WTC11 (cell line): ENCODE measurements around the gene C2CD5. TPM values are rescaled to one million over a fixed set of nuclear protein-coding genes. Genes with fewer than 3 reads are reported as not detected.

ENCODE experiments used
- ATAC-seq: fragments of 200-7000 bp; cut with Tn5 transposase; 2 replicates; pipeline ENCODE4 v1.10.0; 2021; ENCODE audit warnings: mild to moderate bottlenecking, moderate library complexity
- CTCF ChIA-PET: fragments of 300-600 bp; sonication (Branson Sonifier 250); formaldehyde crosslinking; loops from one replicate; lab custom pipeline; 2021; ENCODE audit warnings: antibody characterized with exemption; lab: Charles Lee
- POLR2A ChIA-PET: fragments of 350-600 bp; sonication (Branson Sonifier 250); formaldehyde crosslinking; loops from one replicate; lab custom pipeline; 2021; ENCODE audit warnings: antibody characterized with exemption; lab: Charles Lee
- DNase-seq: peaks from one replicate; pipeline ENCODE4 v3.0.0; 2021; ENCODE audit warnings: low spot score
- H3K27ac Mint-ChIP-seq: 2 replicates; pipeline ENCODE4 v1.8.0; 2021; ENCODE audit warnings: mixed read lengths
- H3K27me3 Mint-ChIP-seq: 2 replicates; pipeline ENCODE4 v1.8.0; 2021; ENCODE audit warnings: low read depth, mild to moderate bottlenecking, moderate library complexity, mixed read lengths
- H3K36me3 Mint-ChIP-seq: 2 replicates; pipeline ENCODE4 v1.8.0; 2021; ENCODE audit warnings: mixed read lengths
- H3K4me1 Mint-ChIP-seq: 2 replicates; pipeline ENCODE4 v1.8.0; 2022; ENCODE audit warnings: mixed read lengths
- H3K4me3 Mint-ChIP-seq: 2 replicates; pipeline ENCODE4 v1.8.0; 2021; ENCODE audit warnings: mild to moderate bottlenecking, moderate library complexity, mixed read lengths
- H3K9me3 Mint-ChIP-seq: 2 replicates; pipeline ENCODE4 v1.8.0; 2021; ENCODE audit warnings: mixed read lengths
- ELF4 ChIP-seq: sonication (generic); formaldehyde crosslinking; IDR thresholded peaks from 2 replicates; pipeline ENCODE4 v1.8.1; 2022; ENCODE audit warnings: low read depth, mild to moderate bottlenecking, moderate library complexity, missing genetic modification reagents
- KAT7 ChIP-seq: sonication (generic); formaldehyde crosslinking; IDR thresholded peaks from 2 replicates; pipeline ENCODE4 v1.8.1; 2023; ENCODE audit warnings: missing genetic modification reagents, mild to moderate bottlenecking, borderline replicate concordance
- MXD4 ChIP-seq: fragments of 250-450 bp; sonication (Bioruptor Pico); IDR thresholded peaks from 2 replicates; pipeline ENCODE4 v1.8.0; 2021; ENCODE audit warnings: mild to moderate bottlenecking, moderate library complexity, borderline replicate concordance
- NFE2L1 ChIP-seq: sonication (generic); formaldehyde crosslinking; IDR thresholded peaks from 2 replicates; pipeline ENCODE4 v1.8.1; 2023; ENCODE audit warnings: missing genetic modification reagents
- PRRX2 ChIP-seq: fragments of 250-450 bp; sonication (Bioruptor Pico); IDR thresholded peaks from 2 replicates; pipeline ENCODE4 v1.8.0; 2021; ENCODE audit warnings: mild to moderate bottlenecking
- SMAD3 ChIP-seq: sonication (generic); formaldehyde crosslinking; IDR thresholded peaks from 2 replicates; pipeline ENCODE4 v1.8.0; 2022; ENCODE audit warnings: missing genetic modification reagents, mild to moderate bottlenecking, borderline replicate concordance
- SMAD4 ChIP-seq: sonication (generic); formaldehyde crosslinking; IDR thresholded peaks from 2 replicates; pipeline ENCODE4 v1.8.0; 2022; ENCODE audit warnings: mild to moderate bottlenecking, missing genetic modification reagents
- TEAD1 ChIP-seq: sonication (generic); formaldehyde crosslinking; IDR thresholded peaks from 2 replicates; pipeline ENCODE4 v1.8.0; 2022; ENCODE audit warnings: mild to moderate bottlenecking, missing genetic modification reagents
- ZNF263 ChIP-seq: sonication (generic); formaldehyde crosslinking; IDR thresholded peaks from 2 replicates; pipeline ENCODE4 v1.8.1; 2022; ENCODE audit warnings: low read depth, mild to moderate bottlenecking, moderate library complexity, missing genetic modification reagents
- total RNA-seq: library from RNA; stranded (reverse); gene quantifications from 3 replicates; pipeline ENCODE4 v1.2.3, GENCODE V29; 2021
- TF ChIP-seq, protein P1 (sequence below): sonication (generic); formaldehyde crosslinking; IDR thresholded peaks from 2 replicates; pipeline ENCODE4 v1.8.0; 2022; ENCODE audit warnings: mild to moderate bottlenecking, missing genetic modification reagents
- TF ChIP-seq, protein P2 (sequence below): sonication (generic); formaldehyde crosslinking; IDR thresholded peaks from 2 replicates; pipeline ENCODE4 v1.8.1; 2022; ENCODE audit warnings: mild to moderate bottlenecking, moderate library complexity, missing genetic modification reagents
- TF ChIP-seq, protein P3 (sequence below): sonication (generic); formaldehyde crosslinking; conservative IDR thresholded peaks from 2 replicates; pipeline ENCODE4 v1.8.1; 2022; ENCODE audit warnings: mild to moderate bottlenecking, missing genetic modification reagents
- TF ChIP-seq, protein P4 (sequence below): sonication (generic); formaldehyde crosslinking; IDR thresholded peaks from 2 replicates; pipeline ENCODE4 v1.8.1; 2023; ENCODE audit warnings: mild to moderate bottlenecking, missing genetic modification reagents
- TF ChIP-seq, protein P5 (sequence below): sonication (generic); formaldehyde crosslinking; IDR thresholded peaks from 2 replicates; pipeline ENCODE4 v1.8.0; 2022; ENCODE audit warnings: missing genetic modification reagents

Gene C2CD5
- total RNA-seq, 1 experiment from 2014 or later, result 48.1 TPM

DNA sequence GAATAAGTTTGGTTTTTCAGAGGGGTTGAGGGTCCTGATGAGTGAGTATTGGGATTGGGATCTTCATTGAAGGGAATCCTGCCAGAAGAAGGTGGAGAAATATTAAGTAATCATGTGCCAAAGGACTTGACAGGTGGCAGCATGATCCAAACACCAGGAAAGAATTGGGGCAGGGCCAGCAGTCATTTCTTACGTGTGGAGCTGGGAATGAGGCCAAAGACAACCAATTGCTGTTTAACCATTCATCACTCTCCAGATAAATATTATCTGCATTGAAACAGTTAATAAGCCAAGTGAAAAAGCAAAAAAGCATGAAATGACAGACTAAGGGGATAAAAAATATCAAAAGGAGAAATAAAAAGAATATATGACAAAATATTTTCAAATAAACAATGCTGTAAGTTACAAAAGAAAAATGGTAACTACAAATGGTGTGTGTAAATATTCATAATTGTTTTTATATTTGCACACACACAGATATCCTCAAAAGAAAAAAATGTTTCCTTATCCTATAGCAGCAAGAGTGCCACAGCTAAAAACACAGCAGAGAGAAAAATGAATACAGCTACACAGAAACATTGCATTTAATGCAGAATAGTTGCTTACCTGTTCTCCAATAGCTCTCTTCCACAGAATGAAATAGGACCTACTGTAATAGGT lies 26.2 kb downstream of the C2CD5 start:
- no peak for ATAC-seq
- no peak overlapping the region for H3K27ac Mint-ChIP-seq
- CTCF ChIA-PET, result interaction anchor here (2.3 kb wide), 1 partner anchor 11 kb away, joined by 8 read pairs; no protein-coding TSS in a partner anchor

DNA sequence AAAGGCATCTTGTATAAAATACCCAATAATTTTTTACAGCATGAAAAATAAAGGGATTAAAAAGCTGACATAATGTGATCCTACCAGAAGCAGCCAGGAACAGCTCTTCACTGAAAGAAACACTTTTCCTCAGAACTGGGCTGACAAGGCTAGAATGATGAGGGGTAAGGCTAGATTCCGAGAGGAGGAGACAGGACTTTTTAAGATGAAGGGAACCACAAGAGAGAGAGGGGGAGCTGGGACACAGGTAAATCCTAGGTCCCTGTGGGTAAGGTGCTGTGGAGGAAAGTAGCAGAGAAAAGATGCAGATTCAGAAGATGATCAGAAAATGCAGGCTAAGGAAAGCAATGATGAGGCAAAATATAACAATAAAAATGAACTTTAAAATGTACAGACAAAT lies 29.5 kb downstream of the C2CD5 start:
- no peak overlapping the region for H3K4me3 Mint-ChIP-seq
- H3K4me1 Mint-ChIP-seq, result 0 out of 2 replicates have a peak, but pooled peaks cover 6% of the 10 kb centered on the region
- TF ChIP-seq MXD4 (CRISPR knock-in tag), result no peak
- TF ChIP-seq KAT7 (CRISPR knock-in tag), result no peak
- CTCF ChIA-PET, result interaction anchor here (1.2 kb wide), 1 partner anchor 15 kb away, joined by 6 read pairs; no protein-coding TSS in a partner anchor
- DNase-seq, result no peak
- ATAC-seq, result peak; percentile 58; the same call in 1 of the 2 replicates
- H3K27ac Mint-ChIP-seq, result no peak overlapping the region; the same call in 1 of the 2 replicates
- H3K27me3 Mint-ChIP-seq, result no peaks in the 10 kb centered on the region
- POLR2A ChIA-PET, result no interaction called here
- no peaks in the 10 kb centered on the region for H3K9me3 Mint-ChIP-seq
- peaks cover 13% of the 10 kb centered on the region for H3K36me3 Mint-ChIP-seq

More for the DNA sequence above, 26.2 kb downstream of the C2CD5 start:
- peaks cover 21% of the 10 kb centered on the region for H3K36me3 Mint-ChIP-seq
- no peaks in the 10 kb centered on the region for H3K27me3 Mint-ChIP-seq
- no peaks in the 10 kb centered on the region for H3K9me3 Mint-ChIP-seq
- DNase-seq, result no peak
- 0 out of 2 replicates have a peak, but pooled peaks cover 6% of the 10 kb centered on the region for H3K4me1 Mint-ChIP-seq
- POLR2A ChIA-PET, result no interaction called here
- TF ChIP-seq, protein P1, sequence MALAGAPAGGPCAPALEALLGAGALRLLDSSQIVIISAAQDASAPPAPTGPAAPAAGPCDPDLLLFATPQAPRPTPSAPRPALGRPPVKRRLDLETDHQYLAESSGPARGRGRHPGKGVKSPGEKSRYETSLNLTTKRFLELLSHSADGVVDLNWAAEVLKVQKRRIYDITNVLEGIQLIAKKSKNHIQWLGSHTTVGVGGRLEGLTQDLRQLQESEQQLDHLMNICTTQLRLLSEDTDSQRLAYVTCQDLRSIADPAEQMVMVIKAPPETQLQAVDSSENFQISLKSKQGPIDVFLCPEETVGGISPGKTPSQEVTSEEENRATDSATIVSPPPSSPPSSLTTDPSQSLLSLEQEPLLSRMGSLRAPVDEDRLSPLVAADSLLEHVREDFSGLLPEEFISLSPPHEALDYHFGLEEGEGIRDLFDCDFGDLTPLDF (CRISPR knock-in tag), result no peak
- TF ChIP-seq SMAD3 (no peak), TEAD1 (CRISPR knock-in tag) (no peak), NFE2L1 (CRISPR knock-in tag) (no peak), ELF4 (CRISPR knock-in tag) (no peak), ZNF263 (no peak), SMAD4 (CRISPR knock-in tag) (no peak), PRRX2 (no peak)
- TF ChIP-seq, protein P2, sequence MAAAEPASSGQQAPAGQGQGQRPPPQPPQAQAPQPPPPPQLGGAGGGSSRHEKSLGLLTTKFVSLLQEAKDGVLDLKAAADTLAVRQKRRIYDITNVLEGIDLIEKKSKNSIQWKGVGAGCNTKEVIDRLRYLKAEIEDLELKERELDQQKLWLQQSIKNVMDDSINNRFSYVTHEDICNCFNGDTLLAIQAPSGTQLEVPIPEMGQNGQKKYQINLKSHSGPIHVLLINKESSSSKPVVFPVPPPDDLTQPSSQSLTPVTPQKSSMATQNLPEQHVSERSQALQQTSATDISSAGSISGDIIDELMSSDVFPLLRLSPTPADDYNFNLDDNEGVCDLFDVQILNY (CRISPR knock-in tag), result no peak
- TF ChIP-seq, protein P3, sequence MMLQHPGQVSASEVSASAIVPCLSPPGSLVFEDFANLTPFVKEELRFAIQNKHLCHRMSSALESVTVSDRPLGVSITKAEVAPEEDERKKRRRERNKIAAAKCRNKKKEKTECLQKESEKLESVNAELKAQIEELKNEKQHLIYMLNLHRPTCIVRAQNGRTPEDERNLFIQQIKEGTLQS (CRISPR knock-in tag), result no peak
- TF ChIP-seq, protein P4, sequence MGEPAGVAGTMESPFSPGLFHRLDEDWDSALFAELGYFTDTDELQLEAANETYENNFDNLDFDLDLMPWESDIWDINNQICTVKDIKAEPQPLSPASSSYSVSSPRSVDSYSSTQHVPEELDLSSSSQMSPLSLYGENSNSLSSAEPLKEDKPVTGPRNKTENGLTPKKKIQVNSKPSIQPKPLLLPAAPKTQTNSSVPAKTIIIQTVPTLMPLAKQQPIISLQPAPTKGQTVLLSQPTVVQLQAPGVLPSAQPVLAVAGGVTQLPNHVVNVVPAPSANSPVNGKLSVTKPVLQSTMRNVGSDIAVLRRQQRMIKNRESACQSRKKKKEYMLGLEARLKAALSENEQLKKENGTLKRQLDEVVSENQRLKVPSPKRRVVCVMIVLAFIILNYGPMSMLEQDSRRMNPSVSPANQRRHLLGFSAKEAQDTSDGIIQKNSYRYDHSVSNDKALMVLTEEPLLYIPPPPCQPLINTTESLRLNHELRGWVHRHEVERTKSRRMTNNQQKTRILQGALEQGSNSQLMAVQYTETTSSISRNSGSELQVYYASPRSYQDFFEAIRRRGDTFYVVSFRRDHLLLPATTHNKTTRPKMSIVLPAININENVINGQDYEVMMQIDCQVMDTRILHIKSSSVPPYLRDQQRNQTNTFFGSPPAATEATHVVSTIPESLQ (CRISPR knock-in tag), result no peak
- TF ChIP-seq, protein P5, sequence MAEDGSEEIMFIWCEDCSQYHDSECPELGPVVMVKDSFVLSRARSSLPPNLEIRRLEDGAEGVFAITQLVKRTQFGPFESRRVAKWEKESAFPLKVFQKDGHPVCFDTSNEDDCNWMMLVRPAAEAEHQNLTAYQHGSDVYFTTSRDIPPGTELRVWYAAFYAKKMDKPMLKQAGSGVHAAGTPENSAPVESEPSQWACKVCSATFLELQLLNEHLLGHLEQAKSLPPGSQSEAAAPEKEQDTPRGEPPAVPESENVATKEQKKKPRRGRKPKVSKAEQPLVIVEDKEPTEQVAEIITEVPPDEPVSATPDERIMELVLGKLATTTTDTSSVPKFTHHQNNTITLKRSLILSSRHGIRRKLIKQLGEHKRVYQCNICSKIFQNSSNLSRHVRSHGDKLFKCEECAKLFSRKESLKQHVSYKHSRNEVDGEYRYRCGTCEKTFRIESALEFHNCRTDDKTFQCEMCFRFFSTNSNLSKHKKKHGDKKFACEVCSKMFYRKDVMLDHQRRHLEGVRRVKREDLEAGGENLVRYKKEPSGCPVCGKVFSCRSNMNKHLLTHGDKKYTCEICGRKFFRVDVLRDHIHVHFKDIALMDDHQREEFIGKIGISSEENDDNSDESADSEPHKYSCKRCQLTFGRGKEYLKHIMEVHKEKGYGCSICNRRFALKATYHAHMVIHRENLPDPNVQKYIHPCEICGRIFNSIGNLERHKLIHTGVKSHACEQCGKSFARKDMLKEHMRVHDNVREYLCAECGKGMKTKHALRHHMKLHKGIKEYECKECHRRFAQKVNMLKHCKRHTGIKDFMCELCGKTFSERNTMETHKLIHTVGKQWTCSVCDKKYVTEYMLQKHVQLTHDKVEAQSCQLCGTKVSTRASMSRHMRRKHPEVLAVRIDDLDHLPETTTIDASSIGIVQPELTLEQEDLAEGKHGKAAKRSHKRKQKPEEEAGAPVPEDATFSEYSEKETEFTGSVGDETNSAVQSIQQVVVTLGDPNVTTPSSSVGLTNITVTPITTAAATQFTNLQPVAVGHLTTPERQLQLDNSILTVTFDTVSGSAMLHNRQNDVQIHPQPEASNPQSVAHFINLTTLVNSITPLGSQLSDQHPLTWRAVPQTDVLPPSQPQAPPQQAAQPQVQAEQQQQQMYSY (CRISPR knock-in tag), result no peak
- no peak overlapping the region for H3K4me3 Mint-ChIP-seq
